HepG2 (cell line): Measurements from ENCODE around the gene ATXN2. TPM values are rescaled to one million over a fixed set of nuclear protein-coding genes. Genes with fewer than 3 reads are reported as not detected.
"Not testable (repeated sequence)": the region's sequence is repeated elsewhere in the genome, so short reads cannot be mapped to it uniquely, and the experiment has no call there.

ENCODE experiments used
- ATAC-seq: fragments of 200-7000 bp; cut with Tn5 transposase; 3 replicates; pipeline ENCODE4 v1.9.1; 2020; ENCODE audit warnings: mild to moderate bottlenecking, moderate library complexity
- BruUV-seq: library from RNA; stranded (reverse); fragments of 400-500 nt; replicated peaks from 2 replicates; lab custom pipeline; 2021; lab: Mats Ljungman, UMichigan
- CTCF ChIA-PET: fragments of 300-600 bp; formaldehyde crosslinking; extraction: SDS; loops from one replicate; lab custom pipeline; 2021; ENCODE audit warnings: low total read pairs, inconsistent platforms, low intra/inter-chr PET ratio; lab: Yijun Ruan, JAX
- POLR2A ChIA-PET: fragments of 350-600 bp; sonication (Branson Sonifier 250); formaldehyde crosslinking; loops from one replicate; lab custom pipeline; 2020; ENCODE audit warnings: antibody characterized with exemption, inconsistent platforms; lab: Yijun Ruan, JAX
- DNase-seq: peaks from one replicate; pipeline ENCODE4 v3.0.0-alpha.2; 2015; ENCODE audit warnings: low spot score
- FAIRE-seq: peaks from 3 replicates; lab custom pipeline; 2011; peaks lifted over from hg19 to GRCh38; lab: Jason Lieb, UNC
- H2AFZ ChIP-seq: one replicate; pipeline ENCODE4 v1.6.1; 2011; ENCODE audit warnings: low read length, inconsistent platforms
- H3K27ac ChIP-seq: fragments of 300-600 bp; 3 replicates; pipeline ENCODE4 v1.8.0; 2011; ENCODE audit warnings: mixed run types, mild to moderate bottlenecking, mixed read lengths, low read length, inconsistent platforms; ENCODE audit not compliant: insufficient read depth; ENCODE audit errors: extremely low read length
- H3K27me3 ChIP-seq, 2 experiments: fragments of 200-600 bp in 1 of 2; 2 replicates in 1 of 2; 3 replicates in 1 of 2; pipeline versions ENCODE4 v1.6.0 to v1.8.0; 2011; ENCODE audit warnings: low read length in 2 of 2, mild to moderate bottlenecking in 2 of 2, moderate library complexity in 2 of 2, inconsistent platforms in 1 of 2; ENCODE audit not compliant: insufficient read depth in 2 of 2, control insufficient read depth in 1 of 2
- H3K36me3 ChIP-seq, 2 experiments: fragments of 200-600 bp in 1 of 2; replicated peaks in 1 of 2; 2 replicates in 1 of 2; 3 replicates in 1 of 2; pipeline versions ENCODE4 v1.5.1 to v1.8.0; 2011; ENCODE audit warnings: low read length in 2 of 2, inconsistent platforms in 1 of 2; ENCODE audit not compliant: insufficient read depth in 2 of 2, control insufficient read depth in 1 of 2
- H3K4me1 ChIP-seq: 2 replicates; pipeline ENCODE4 v1.5.1; 2012; ENCODE audit warnings: low read length, inconsistent platforms; ENCODE audit not compliant: insufficient read depth
- H3K4me2 ChIP-seq: 2 replicates; pipeline ENCODE4 v1.6.0; 2011; ENCODE audit warnings: low read depth, low read length, inconsistent platforms
- H3K4me3 ChIP-seq, 3 experiments: fragments of 200-600 bp in 1 of 3; sonication (generic), shearing (Covaris generic) in 1 of 3; replicated peaks in 1 of 3; 2 replicates each; pipeline ENCODE4 v1.5.1; 2011 to 2016; ENCODE audit warnings: low read length in 3 of 3, inconsistent platforms in 2 of 3, low read depth in 2 of 3, mild to moderate bottlenecking in 2 of 3, control low read depth in 1 of 3, mixed read lengths in 1 of 3; ENCODE audit not compliant: insufficient read depth in 1 of 3
- H3K79me2 ChIP-seq: one replicate; pipeline ENCODE4 v1.6.1; 2011; ENCODE audit warnings: low read length, inconsistent platforms; ENCODE audit not compliant: insufficient read depth
- H3K9ac ChIP-seq: 2 replicates; pipeline ENCODE4 v1.6.0; 2011; ENCODE audit warnings: mild to moderate bottlenecking, low read depth, low read length, inconsistent platforms; ENCODE audit not compliant: insufficient read depth
- H3K9me3 ChIP-seq: 2 replicates; pipeline ENCODE4 v1.5.1; 2012; ENCODE audit warnings: mild to moderate bottlenecking, low read length
- H4K20me1 ChIP-seq: 2 replicates; pipeline ENCODE4 v1.6.0; 2011; ENCODE audit warnings: inconsistent platforms, mild to moderate bottlenecking, low read length, moderate library complexity; ENCODE audit not compliant: insufficient read depth
- WGBS: methylation state at CpG from one replicate; pipeline ENCODE4 v1.1.6; 2017; ENCODE audit warnings: low lambda C conversion rate; 5-methylcytosine and 5-hydroxymethylcytosine counted together
- in situ Hi-C: cut with HindIII; loops from 2 replicates; pipeline ENCODE4 v1.10.0; 2017; ENCODE audit warnings: low pct_unique_long_range_greater_than_20kb; ENCODE audit not compliant: extremely low pct_ligation_motif_present
- intact Hi-C: fragments of 100-400 bp; cut with micrococcal nuclease; formaldehyde crosslinking; loops from one replicate; pipeline ENCODE4 v1.10.0; 2022; ENCODE audit not compliant: unreplicated experiment
- polyA plus RNA-seq, 8 experiments: library from polyadenylated mRNA; depleted of rRNA in 3 of 8; stranded (reverse) in 7 of 8; unstranded in 1 of 8; fragments of >200 nt; fragmentation: Illumina TruSeq in 4 of 8; extraction: Trizol in 4 of 8; gene quantifications; 2 replicates each; pipeline versions ENCODE4 v1.2.1 to v1.2.3, GENCODE V29; 2011 to 2016; ENCODE audit warnings: low read depth in 4 of 8, missing spikeins in 1 of 8, mixed read lengths in 1 of 8; ENCODE audit not compliant: insufficient read depth in 1 of 8
- total RNA-seq, 5 experiments: library from RNA; depleted of rRNA; stranded (reverse); fragments of >200 nt; fragmentation: Illumina TruSeq; extraction: Trizol; gene quantifications; 2 replicates each; pipeline ENCODE4 v1.2.3, GENCODE V29; 2016; ENCODE audit warnings: low read depth in 1 of 5
- TF ChIP-seq, protein P1 (sequence below): conservative IDR thresholded peaks from 2 replicates; pipeline ENCODE4 v1.6.1; 2018; ENCODE audit warnings: missing genetic modification reagents

Gene ATXN2
- total and polyA plus RNA-seq, 2 of the 13 experiments (the other 11 are each of a cell fraction or from before 2014, with no cell fraction given): 18.1 to 27.1 TPM

DNA sequence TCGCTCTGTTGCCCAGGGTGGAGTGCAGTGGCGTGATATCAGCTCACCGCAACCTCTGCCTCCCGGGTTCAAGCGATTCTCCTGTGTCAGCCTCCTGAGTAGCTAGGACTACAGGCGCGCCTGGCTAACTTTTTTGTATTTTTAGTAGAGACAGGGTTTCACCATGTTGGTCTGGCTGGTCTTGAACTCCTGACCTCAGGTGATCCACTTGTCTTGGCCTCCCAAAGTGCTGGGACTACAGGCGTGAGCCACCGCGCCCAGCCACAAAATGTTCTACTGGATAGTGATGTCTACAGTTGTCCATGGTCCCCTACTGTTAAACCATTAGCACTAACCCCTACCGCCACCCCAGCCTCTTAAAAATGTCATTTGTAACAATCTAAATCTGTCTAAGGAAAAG, 139.0 kb downstream of the ATXN2 start:
- BruUV-seq: not testable (repeated sequence)

DNA sequence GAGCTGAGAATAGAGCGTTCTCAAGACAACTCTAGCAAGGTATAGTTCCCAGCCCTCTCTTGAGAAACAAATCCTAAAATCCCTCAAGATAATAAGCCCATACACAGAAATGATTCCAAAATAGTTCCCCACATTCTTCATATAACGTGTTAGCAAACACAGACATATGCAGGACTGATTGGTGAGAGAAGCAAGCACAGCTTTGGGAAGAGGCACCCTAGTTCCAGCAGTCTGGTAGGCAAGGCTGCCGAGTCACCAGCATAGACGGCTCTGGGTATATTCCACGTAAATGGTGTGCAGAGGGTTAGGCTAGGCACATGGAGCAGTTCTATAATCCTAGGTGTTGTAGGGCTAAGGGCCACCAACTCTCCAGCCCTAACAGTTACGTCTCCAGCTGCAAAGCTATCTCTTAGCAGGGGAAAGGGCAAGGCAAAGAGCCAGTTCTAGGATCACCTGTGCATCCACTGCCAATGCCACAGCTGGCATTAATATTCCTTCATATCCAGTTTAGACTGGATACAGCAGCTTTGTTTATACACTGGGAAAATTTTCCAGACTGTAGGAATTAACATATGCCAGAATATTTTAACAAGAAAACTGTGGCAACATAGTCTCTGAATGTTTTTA, 140.5 kb downstream of the ATXN2 start:
- TF ChIP-seq, protein P1, sequence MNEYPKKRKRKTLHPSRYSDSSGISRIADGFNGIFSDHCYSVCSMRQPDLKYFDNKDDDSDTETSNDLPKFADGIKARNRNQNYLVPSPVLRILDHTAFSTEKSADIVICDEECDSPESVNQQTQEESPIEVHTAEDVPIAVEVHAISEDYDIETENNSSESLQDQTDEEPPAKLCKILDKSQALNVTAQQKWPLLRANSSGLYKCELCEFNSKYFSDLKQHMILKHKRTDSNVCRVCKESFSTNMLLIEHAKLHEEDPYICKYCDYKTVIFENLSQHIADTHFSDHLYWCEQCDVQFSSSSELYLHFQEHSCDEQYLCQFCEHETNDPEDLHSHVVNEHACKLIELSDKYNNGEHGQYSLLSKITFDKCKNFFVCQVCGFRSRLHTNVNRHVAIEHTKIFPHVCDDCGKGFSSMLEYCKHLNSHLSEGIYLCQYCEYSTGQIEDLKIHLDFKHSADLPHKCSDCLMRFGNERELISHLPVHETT (CRISPR knock-in tag): no peak
- TF ChIP-seq, all 625 proteins: peak for 0
- ATAC-seq (no peak), DNase-seq (no peak), FAIRE-seq (no peak)
- H3K4me1 ChIP-seq: no peaks in the 10 kb centered on the region
- no peaks in the 10 kb centered on the region for H3K79me2 ChIP-seq
- no peak overlapping the region for H3K4me3 ChIP-seq
- intact Hi-C loops (no loop called here), in situ Hi-C loops (no loop called here)
- peaks cover 28 to 68% of the 10 kb centered on the region in 2 experiments for H3K36me3 ChIP-seq
- no peak overlapping the region for H3K4me2 ChIP-seq
- H3K9me3 ChIP-seq: no peaks in the 10 kb centered on the region
- ChIA-PET CTCF (no interaction called here), POLR2A (no interaction called here)
- no peak overlapping the region for H3K27ac ChIP-seq
- H4K20me1 ChIP-seq: 0 out of 2 replicates have a peak, but pooled peaks cover 3% of the 10 kb centered on the region
- H3K9ac ChIP-seq: no peak overlapping the region
- no peak overlapping the region for H2AFZ ChIP-seq
- no peaks in the 10 kb centered on the region for H3K27me3 ChIP-seq
- no TSS peak for BruUV-seq
- 95% methylated on average over 5 of the region's 6 CpGs for WGBS

More for the DNA sequence above, 139.0 kb downstream of the ATXN2 start:
- H3K36me3 ChIP-seq: peaks cover 19 to 59% of the 10 kb centered on the region in 2 experiments
- H3K27me3 ChIP-seq, H3K4me3 ChIP-seq, H3K9me3 ChIP-seq, H3K9ac ChIP-seq, H4K20me1 ChIP-seq, FAIRE-seq, H3K27ac ChIP-seq, H3K4me1 ChIP-seq, H2AFZ ChIP-seq, DNase-seq, in situ Hi-C loops, POLR2A ChIA-PET, H3K79me2 ChIP-seq, CTCF ChIA-PET, intact Hi-C loops, ATAC-seq, H3K4me2 ChIP-seq: not testable (repeated sequence)
- 99% methylated on average over 6 of the region's 11 CpGs for WGBS
